A549 (cell line): ENCODE results near the gene VCL.

Source experiments
- RNF2 ChIP-seq: fragments of 200-600 bp; sonication (generic); IDR thresholded peaks from 2 replicates; pipeline ENCODE4 v1.6.1; 2016; ENCODE audit warnings: low read depth, mild to moderate bottlenecking, antibody characterized with exemption, moderate library complexity, borderline replicate concordance
- ZSCAN20 ChIP-seq: fragments of 250-450 bp; sonication (Bioruptor Pico); IDR thresholded peaks from 2 replicates; pipeline ENCODE4 v1.8.0; 2022; ENCODE audit warnings: mild to moderate bottlenecking, moderate library complexity

- no peak for TF ChIP-seq RNF2
- TF ChIP-seq ZSCAN20 (CRISPR knock-in tag): no peak
Observed at GRCh38 chr10:74120911-74121310, 123.0 kb downstream of the VCL start.
